HL-60/S4 (cell line): ENCODE results near the gene SPANXN1.
"Not testable (repeated sequence)": the region's sequence is repeated elsewhere in the genome, so short reads cannot be mapped to it uniquely, and the experiment has no call there.

ENCODE experiments used
- in situ Hi-C: fragments of 300-500 bp; cut with MboI; formaldehyde crosslinking; loops from 2 replicates; pipeline ENCODE4 v1.14.3; 2022; ENCODE audit warnings: low sequenced_read_pairs

Gene SPANXN1, protein sequence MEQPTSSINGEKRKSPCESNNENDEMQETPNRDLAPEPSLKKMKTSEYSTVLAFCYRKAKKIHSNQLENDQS

DNA sequence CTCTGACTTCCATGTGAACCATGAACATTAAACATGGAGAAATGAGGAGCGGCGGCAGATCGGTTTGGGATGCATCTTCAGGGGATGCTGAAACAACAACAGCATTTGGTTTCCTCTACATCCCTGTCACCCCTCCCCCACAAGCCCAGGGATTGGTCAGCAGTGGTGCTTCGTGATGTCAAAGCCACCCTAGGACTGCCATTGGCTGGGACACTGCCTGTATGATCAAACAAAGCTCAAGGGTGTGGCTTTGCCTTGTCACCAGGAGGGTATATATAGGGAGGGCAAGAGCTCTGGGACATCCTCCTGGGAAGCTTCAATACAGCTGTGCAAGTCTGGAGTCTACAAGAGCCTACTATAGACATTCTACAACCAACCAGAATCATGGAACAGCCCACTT lies at the start of gene SPANXN1:
SPANXN1 (plus strand) TSS at position 301 of the 400 bp plus-strand sequence; CDS start at position 385, 84 bp downstream.
- in situ Hi-C loops, result not testable (repeated sequence)

DNA sequence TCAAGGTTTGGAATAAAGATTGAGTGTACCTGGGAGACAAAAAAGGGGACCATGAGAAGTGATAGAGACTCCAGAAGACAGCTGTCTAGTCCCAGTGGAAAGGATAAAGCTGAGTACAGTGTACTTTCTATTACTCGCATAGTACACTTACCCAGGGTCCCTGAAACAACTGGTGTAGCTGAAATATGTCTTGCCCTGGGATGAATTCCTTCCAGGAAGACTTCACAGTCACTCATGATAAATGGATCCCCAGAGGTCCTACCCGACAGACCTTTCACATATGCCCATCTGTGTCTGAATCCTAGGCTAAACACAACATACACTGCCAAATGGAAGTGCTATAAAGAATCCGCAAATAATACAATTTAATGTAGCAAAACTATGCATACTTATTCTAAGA lies 48.2 kb upstream of the SPANXN1 start:
- in situ Hi-C loops, result no loop called here

DNA sequence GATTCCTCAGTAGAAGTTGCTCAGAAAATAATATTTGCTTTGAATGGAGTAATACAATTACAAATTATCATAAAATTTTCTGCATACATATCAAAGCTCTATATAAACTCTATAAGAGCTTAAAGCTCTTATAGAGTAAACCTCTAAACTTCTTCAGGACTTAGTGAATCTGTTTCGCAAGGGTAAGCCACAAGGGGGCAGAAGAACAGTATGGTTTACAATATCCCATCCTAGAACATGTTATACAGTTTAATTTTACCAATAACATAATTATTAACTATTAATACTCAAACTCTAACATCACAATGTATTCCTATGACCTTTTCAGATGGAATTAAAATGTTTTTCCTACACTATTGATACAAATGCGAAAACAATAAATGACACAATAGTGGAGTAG lies 33.8 kb upstream of the SPANXN1 start:
- in situ Hi-C loops, result no loop called here

DNA sequence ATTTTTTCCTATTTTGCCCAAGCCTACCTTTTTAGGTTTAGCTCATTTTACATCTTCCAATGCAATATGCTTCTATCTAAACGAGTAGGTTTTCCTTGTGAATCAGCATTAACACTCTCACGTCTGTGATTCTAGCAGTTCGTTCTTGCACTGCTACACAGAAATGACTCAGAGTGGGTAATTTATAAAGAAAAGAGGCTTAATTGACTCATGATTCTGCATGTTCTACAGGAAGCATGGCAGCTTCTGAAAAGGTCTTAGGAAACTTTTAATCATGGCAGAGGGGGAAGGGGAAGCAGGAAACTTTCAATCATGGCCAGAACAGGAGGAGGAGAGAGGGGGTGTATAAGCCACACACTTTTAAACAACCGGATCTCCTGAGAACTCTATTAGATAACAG lies 44.9 kb downstream of the SPANXN1 start:
- in situ Hi-C loops, result no loop called here
